PFSK-1 (cell line): Measurements from ENCODE around the gene RPA1.

ENCODE experiments used
- FOXP2 ChIP-seq: optimal IDR thresholded peaks from 2 replicates; pipeline ENCODE3; 2011; ENCODE audit warnings: borderline replicate concordance, control low read depth, inconsistent platforms; ENCODE audit not compliant: insufficient read depth; ENCODE audit errors: extremely low read length, extremely low read depth
- POLR2AphosphoS5 ChIP-seq: IDR thresholded peaks from 2 replicates; pipeline ENCODE4 v1.6.1; 2012; ENCODE audit warnings: low read depth, mild to moderate bottlenecking, control low read depth, low read length, moderate library complexity
- SIN3A ChIP-seq: IDR thresholded peaks from 2 replicates; pipeline ENCODE4 v1.6.1; 2012; ENCODE audit warnings: mild to moderate bottlenecking, low read length, moderate library complexity, borderline replicate concordance; ENCODE audit not compliant: insufficient read depth
- TAF1 ChIP-seq: IDR thresholded peaks from 2 replicates; pipeline ENCODE4 v1.6.1; 2012; ENCODE audit warnings: low read length, control low read depth, borderline replicate concordance; ENCODE audit not compliant: insufficient read depth
- TF ChIP-seq, protein P1 (sequence below), 2 experiments: IDR thresholded peaks; 2 replicates each; pipeline versions ENCODE4 v1.6.1 to v1.8.0; 2011 to 2012; ENCODE audit warnings: low read depth in 2 of 2, low read length in 2 of 2, control low read depth in 1 of 2, inconsistent platforms in 1 of 2, mild to moderate bottlenecking in 1 of 2, moderate library complexity in 1 of 2; ENCODE audit not compliant: insufficient read depth in 1 of 2

The RPA1 gene

DNA sequence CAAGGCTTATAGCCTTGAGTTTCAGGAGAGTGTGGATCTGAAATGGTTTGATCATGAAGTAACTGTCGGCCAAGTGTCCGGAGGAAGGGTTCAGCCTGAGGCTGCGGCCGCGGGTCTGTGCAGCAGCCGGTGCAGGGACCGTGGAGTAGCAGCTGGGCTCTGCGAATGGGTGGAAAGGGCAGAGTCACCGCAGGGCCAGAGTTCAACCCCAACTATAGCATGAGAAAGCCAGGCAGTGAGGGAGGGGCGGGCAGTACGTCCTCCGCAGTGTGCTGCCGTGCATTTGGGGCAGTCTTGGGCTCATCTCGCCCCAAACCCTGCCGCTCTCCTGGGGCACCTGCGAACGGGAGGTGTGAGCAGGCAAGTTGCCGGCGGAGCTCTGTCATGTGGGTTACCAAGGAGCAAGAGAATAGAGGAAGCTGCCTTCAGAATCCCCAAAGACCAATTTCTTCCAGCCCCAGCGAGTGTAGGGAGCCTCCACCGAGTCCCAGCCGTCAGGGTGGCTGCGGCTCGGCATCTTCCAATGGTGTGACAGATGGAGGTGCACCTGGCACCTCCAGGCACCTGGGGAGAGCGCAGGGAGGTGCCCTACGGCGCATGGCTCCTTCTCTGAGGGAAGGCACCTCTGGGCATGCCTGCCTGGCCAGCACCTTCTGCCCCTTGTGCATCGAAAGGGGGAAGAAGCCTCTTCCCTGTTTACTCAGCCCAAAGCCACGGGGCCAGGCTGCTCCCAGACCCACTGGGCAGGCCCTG, 87.3 kb downstream of the RPA1 start:
- no peak for TF ChIP-seq SIN3A
- TF ChIP-seq TAF1: no peak
- TF ChIP-seq POLR2AphosphoS5: no peak
- TF ChIP-seq, protein P1, sequence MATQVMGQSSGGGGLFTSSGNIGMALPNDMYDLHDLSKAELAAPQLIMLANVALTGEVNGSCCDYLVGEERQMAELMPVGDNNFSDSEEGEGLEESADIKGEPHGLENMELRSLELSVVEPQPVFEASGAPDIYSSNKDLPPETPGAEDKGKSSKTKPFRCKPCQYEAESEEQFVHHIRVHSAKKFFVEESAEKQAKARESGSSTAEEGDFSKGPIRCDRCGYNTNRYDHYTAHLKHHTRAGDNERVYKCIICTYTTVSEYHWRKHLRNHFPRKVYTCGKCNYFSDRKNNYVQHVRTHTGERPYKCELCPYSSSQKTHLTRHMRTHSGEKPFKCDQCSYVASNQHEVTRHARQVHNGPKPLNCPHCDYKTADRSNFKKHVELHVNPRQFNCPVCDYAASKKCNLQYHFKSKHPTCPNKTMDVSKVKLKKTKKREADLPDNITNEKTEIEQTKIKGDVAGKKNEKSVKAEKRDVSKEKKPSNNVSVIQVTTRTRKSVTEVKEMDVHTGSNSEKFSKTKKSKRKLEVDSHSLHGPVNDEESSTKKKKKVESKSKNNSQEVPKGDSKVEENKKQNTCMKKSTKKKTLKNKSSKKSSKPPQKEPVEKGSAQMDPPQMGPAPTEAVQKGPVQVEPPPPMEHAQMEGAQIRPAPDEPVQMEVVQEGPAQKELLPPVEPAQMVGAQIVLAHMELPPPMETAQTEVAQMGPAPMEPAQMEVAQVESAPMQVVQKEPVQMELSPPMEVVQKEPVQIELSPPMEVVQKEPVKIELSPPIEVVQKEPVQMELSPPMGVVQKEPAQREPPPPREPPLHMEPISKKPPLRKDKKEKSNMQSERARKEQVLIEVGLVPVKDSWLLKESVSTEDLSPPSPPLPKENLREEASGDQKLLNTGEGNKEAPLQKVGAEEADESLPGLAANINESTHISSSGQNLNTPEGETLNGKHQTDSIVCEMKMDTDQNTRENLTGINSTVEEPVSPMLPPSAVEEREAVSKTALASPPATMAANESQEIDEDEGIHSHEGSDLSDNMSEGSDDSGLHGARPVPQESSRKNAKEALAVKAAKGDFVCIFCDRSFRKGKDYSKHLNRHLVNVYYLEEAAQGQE (IDR thresholded peaks at IDR 0.05; ENCODE audit: insufficient read depth in 1 of 2, low read depth in 2 of 2, low read length in 2 of 2): no peak
- TF ChIP-seq FOXP2: no peak

DNA sequence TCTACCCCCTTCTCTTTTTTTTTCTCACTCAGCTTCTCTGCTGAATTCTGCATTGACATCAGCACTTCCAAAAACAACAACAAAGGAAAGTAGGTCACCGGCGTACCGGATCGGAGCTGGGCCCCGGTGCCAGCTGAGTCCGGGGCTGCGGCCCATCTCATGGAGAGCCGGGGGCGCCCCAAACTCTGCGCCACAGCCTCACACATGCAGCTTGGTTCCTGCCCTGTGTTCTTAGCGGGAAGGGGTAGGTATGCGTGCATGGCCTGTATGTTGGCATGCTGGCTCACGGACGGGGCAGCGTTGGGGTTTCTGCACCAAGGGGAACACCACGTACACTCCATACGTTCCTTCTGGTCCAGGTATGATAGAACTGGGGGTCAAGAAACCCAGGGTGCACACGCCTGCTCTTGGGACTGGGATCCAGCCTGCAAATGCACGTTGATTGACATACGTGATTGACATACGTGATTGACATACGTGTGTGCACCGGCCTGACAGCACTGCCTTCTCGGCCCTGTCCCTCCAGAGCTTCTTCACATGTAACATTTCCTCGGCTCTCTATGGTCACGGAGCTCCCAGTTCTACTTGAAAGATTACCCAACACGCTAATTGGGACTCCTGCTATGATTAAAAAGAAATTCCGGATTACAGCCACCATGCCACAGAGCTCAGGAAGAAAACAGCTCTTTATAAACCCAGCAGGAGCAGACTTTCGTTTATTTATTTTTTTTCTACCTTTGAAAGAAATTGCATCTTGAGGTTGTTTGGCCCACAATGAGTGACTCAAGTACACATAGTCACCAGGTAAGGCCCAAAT, 88.7 kb downstream of the RPA1 start:
- TF ChIP-seq, protein P1 (IDR thresholded peaks at IDR 0.05; ENCODE audit: insufficient read depth in 1 of 2, low read depth in 2 of 2, low read length in 2 of 2): no peak
- TF ChIP-seq SIN3A: no peak
- no peak for TF ChIP-seq TAF1
- TF ChIP-seq FOXP2: no peak
- TF ChIP-seq POLR2AphosphoS5: no peak

DNA sequence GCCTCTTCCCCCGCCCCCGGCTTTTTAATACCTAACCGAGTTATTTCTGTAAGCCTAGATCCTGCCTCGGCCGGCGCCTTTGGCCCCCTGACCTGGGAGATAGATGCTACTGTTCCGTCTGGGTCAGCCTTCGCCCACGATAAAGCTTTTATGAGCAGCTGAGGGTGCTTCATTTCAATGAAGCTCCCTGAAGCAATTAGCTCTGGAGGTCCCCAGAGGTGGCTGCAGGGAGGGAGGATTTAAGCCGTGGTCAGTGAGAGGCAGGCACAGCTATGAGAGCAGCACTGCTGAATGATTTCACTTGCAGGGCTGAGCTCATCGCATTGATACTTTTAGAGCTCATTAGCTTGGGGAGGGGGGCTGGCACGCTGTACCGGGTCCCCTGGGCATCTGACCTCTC, 89.4 kb downstream of the RPA1 start:
- TF ChIP-seq FOXP2 (no peak), POLR2AphosphoS5 (no peak), SIN3A (no peak), TAF1 (no peak)
- TF ChIP-seq, protein P1 (IDR thresholded peaks at IDR 0.05; ENCODE audit: insufficient read depth in 1 of 2, low read depth in 2 of 2, low read length in 2 of 2): no peak

DNA sequence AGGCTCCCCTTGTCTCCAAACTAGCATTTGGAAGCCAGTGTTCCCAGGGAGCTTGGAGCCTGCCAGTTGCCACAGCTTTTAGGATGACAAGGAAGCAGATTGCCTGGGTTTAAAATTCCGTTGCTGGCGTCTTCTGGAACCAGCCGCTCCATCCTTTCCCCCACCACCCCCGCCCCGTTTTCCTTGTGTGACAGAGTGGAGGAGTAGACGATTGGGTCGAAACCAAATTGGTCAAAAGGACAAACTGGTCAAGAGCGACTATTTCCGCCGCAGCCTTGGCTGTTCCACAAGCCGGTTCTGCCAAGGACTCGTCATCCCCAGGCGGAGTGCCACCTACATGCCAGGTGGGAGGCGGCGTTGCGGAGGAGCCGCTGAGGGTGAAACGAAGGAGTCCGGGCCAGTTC, 91.1 kb downstream of the RPA1 start:
- TF ChIP-seq, protein P1 (IDR thresholded peaks at IDR 0.05; ENCODE audit: insufficient read depth in 1 of 2, low read depth in 2 of 2, low read length in 2 of 2): no peak
- TF ChIP-seq TAF1 (no peak), SIN3A (no peak), POLR2AphosphoS5 (no peak), FOXP2 (no peak)
